Activated CD8-positive, alpha-beta memory T cell treated with anti-CD3 and anti-CD28 coated beads, Interleukin-2, amount 10 ng/mL, durations not matched to agents 7 days and 5 days (primary cell): ENCODE data around the gene PPM1E. TPM values are rescaled to one million over a fixed set of nuclear protein-coding genes. Genes with fewer than 3 reads are reported as not detected.
"Not testable (repeated sequence)": the region's sequence is repeated elsewhere in the genome, so short reads cannot be mapped to it uniquely, and the experiment has no call there.

Source experiments
- ATAC-seq: fragments of 150-1000 bp; cut with Tn5 transposase; one replicate; pipeline ENCODE4 v1.10.0; 2021; ENCODE audit warnings: moderate library complexity
- CTCF ChIA-PET: fragments of 350-600 bp; sonication (Branson Sonifier 250); formaldehyde crosslinking; loops from one replicate; lab custom pipeline; 2021; ENCODE audit warnings: antibody characterized with exemption; lab: Charles Lee
- DNase-seq: peaks from one replicate; pipeline ENCODE4 v3.0.0-alpha.2; 2020
- H3K27ac Mint-ChIP-seq: one replicate; pipeline ENCODE4 v1.8.0; 2021; ENCODE audit warnings: mild to moderate bottlenecking, mixed read lengths
- H3K27me3 Mint-ChIP-seq: one replicate; pipeline ENCODE4 v1.8.0; 2021; ENCODE audit warnings: mixed read lengths
- H3K36me3 Mint-ChIP-seq: one replicate; pipeline ENCODE4 v1.8.0; 2021; ENCODE audit warnings: mild to moderate bottlenecking, mixed read lengths
- H3K4me1 Mint-ChIP-seq: one replicate; pipeline ENCODE4 v1.8.0; 2021; ENCODE audit warnings: mixed read lengths
- H3K4me3 Mint-ChIP-seq: one replicate; pipeline ENCODE4 v1.8.0; 2021; ENCODE audit warnings: mild to moderate bottlenecking, moderate library complexity, mixed read lengths
- H3K9me3 Mint-ChIP-seq: one replicate; pipeline ENCODE4 v1.8.0; 2022; ENCODE audit warnings: low read depth, mixed read lengths
- total RNA-seq, 2 experiments: library from RNA; stranded (reverse); gene quantifications; one replicate each; pipeline ENCODE4 v1.2.3, GENCODE V29; 2021

PPM1E gene
- total RNA-seq, 2 experiments from 2014 or later, result 0.03 to 0.07 TPM

DNA sequence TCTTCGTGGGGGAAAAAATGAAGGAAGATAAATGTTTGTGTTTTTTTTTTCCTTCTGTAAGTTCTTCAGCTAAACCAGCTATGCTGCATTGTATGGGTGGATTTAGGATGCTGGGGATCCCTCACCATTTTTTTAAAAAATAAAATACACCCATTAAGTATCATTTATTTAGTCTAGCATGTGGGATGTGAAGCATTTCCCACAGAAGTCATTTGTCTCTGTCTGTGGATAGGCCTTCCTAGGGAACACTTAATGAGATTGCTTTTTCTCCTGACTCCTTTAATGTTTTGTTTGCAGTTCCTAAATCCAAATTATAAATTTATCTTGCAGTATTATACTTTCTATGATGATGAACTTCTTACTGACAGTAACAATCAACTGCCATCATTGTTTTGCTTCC, 146.7 kb downstream of the PPM1E start:
- peaks cover 21% of the 10 kb centered on the region for H3K27me3 Mint-ChIP-seq
- H3K27ac Mint-ChIP-seq, result no peak overlapping the region
- peaks cover 3% of the 10 kb centered on the region for H3K9me3 Mint-ChIP-seq
- CTCF ChIA-PET, result no interaction called here
- no peak for DNase-seq
- H3K4me3 Mint-ChIP-seq, result no peak overlapping the region
- peaks cover 1% of the 10 kb centered on the region for H3K36me3 Mint-ChIP-seq
- no peaks in the 10 kb centered on the region for H3K4me1 Mint-ChIP-seq
- ATAC-seq, result no peak

DNA sequence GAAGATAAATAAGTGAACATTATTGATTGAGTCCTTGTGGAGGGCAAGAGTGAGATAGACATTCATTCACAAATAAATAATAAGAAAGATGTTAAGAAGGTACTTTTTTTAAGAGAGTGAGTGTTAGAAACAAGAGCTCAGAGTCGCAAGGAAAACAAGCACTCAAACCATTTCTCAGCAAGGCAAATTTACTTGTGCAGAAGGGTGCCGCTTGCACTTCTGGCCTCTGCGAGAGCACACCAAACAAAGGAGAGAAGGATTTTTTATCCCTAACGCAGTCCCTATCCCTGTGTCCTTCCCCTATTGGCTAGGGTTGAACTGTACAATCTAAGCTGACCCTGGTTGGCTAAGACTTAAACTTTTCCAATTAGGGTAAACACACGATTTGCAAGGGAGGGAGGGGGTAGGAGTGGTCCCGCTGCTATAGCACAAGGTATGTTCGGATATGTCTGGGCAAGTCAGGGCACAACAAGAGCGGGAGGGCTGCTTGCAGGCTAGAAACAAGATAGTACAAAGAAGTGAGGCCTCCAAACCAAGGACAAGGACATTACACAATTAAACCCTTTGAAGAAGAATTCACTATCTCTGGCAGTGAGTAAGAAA, 156.2 kb downstream of the PPM1E start:
- CTCF ChIA-PET, result no interaction called here
- no peak overlapping the region for H3K4me3 Mint-ChIP-seq

DNA sequence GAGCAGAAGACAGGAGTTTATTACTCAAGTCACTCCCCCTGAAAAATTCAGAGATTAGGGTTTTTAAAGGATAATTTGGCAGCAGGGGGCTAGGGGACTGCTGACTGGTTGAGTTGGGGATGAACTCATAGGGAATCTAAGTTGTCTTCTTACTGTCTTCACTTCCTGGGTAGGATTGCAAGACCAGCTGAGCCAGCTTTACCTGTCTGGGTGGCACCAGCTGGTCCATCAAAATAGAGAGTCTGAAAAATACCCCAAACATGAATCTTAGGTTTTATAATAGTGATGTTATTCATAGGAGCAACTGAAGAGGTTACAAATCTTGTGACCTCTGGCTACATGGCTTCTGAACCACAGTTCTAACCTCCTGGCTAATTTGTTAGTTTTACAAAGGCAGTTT, 157.9 kb downstream of the PPM1E start:
- peaks cover 17% of the 10 kb centered on the region for H3K27me3 Mint-ChIP-seq
- CTCF ChIA-PET, result interaction anchor here (0.9 kb wide), 1 partner anchor 9 kb away, joined by 3 read pairs; no protein-coding TSS in a partner anchor

More for the DNA sequence above, 156.2 kb downstream of the PPM1E start:
- Mint-ChIP-seq H3K27ac (no peak overlapping the region), H3K4me1 (no peaks in the 10 kb centered on the region), H3K9me3 (peaks cover 7% of the 10 kb centered on the region), H3K36me3 (peaks cover 1% of the 10 kb centered on the region), H3K27me3 (peaks cover 16% of the 10 kb centered on the region)
- no peak for DNase-seq
- ATAC-seq, result no peak

DNA sequence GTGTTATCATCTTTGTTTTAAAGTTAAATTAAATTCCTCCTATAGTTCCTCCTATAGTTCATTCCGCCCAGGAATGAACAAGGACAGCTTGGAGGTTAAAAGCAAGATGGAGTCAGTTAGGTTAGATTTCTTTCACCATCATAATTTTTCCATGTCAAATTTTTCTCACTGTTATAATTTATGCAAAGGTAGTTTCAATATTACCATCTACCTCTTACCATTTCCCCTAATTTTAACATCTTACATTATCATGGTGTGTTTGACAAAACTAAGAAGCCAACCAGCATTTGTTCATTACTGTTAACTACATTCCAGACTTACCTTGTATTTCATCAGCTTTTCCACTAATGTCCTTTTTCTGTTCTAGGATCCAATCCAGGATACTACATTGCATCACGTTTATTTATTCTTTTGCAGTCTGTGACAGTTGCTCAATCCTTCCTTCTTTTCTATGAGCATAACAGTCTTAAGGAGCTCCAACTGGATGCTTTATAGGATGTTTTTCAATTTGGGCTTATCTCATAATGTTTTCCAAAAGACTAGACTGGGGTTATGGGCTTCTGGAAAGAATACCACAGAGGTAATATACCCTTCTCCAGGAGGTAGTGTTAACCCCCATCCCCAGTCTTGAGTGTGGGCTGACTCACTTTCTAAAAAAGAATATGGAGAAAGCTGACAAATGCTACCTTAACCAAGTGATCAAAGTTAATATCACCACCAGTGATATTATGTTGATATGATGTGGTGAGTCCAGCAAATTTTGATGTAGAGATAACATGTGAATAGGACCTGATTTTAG, 158.5 kb downstream of the PPM1E start:
- H3K27me3 Mint-ChIP-seq, result peaks cover 17% of the 10 kb centered on the region
- CTCF ChIA-PET, result no interaction called here
- H3K27ac Mint-ChIP-seq, result no peak overlapping the region
- no peak for ATAC-seq
- DNase-seq, result no peak
- H3K4me3 Mint-ChIP-seq, result no peak overlapping the region
- H3K36me3 Mint-ChIP-seq, result peaks cover 1% of the 10 kb centered on the region
- no peaks in the 10 kb centered on the region for H3K4me1 Mint-ChIP-seq
- H3K9me3 Mint-ChIP-seq, result peaks cover 7% of the 10 kb centered on the region

More for the DNA sequence above, 157.9 kb downstream of the PPM1E start:
- Mint-ChIP-seq H3K27ac (no peak overlapping the region), H3K9me3 (peaks cover 7% of the 10 kb centered on the region), H3K4me3 (no peak overlapping the region), H3K36me3 (peaks cover 1% of the 10 kb centered on the region), H3K4me1 (no peaks in the 10 kb centered on the region)
- no peak for ATAC-seq
- no peak for DNase-seq

DNA sequence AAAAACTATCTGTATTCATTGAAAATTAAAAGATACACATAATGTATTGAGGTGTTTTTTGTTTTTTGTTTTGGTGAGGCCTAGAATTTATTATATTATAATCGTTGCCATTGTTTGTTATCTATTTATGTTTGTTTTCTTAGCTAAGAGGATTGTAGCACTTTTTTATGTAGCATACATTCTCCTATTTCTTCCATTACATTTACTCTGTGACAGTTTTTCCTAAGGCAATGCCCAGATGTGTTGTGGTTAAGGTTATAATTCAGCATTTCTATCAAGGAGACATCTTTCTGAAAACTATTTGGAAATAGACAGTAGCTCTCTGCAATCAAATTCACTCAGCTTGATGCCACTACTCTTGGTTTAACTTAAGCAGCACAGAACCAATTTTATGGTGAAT, 161.6 kb downstream of the PPM1E start:
- DNase-seq (no peak), ATAC-seq (no peak)
- CTCF ChIA-PET, result no interaction called here
- Mint-ChIP-seq H3K36me3 (no peaks in the 10 kb centered on the region), H3K27ac (no peak overlapping the region), H3K4me3 (no peak overlapping the region), H3K9me3 (peaks cover 1% of the 10 kb centered on the region), H3K27me3 (peaks cover 24% of the 10 kb centered on the region), H3K4me1 (peaks cover 7% of the 10 kb centered on the region)

DNA sequence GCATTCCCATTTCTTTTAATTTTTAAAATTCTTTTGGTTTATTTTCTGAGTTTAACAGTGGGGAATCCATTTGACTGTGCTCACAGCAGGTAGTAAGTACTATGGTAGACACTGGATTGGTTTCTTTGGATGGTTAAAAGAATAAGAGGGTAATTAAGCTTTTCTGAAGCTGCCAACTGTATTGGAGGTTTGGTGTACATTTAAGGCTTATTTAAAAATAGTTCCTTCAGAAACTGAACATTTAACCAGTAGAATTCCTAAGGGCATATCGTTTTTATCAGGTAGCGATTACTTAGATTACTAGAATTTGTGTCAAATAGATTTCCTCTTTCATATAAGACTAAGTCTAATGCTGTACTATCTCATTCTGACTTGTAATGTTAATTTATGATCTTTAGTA, 162.4 kb downstream of the PPM1E start:
- CTCF ChIA-PET, result interaction anchor here (1.0 kb wide), 1 partner anchor 12 kb away, joined by 3 read pairs; no protein-coding TSS in a partner anchor
- no peak overlapping the region for H3K27ac Mint-ChIP-seq
- H3K4me3 Mint-ChIP-seq, result no peak overlapping the region
- no peaks in the 10 kb centered on the region for H3K9me3 Mint-ChIP-seq
- H3K36me3 Mint-ChIP-seq, result no peaks in the 10 kb centered on the region
- ATAC-seq (no peak), DNase-seq (no peak)
- peaks cover 7% of the 10 kb centered on the region for H3K4me1 Mint-ChIP-seq
- H3K27me3 Mint-ChIP-seq, result peaks cover 21% of the 10 kb centered on the region

DNA sequence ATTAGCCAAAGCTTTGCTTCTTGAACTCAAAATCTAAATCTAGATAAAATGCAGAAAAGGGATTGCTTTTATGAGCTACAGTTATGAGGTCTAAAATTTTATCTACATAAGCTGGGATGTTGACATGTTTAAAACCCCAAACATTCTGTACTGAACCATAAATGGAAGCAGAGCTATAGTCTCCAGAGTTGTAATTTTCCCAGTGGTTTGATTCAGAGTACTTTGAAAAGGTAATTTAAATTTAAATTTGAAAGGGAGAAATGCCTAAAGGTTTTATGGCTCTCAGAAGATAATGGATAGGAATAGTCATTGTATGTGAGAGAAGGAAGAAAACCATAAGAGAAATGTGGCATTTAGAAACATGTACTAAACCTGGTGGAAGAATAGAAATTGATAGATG, 163.2 kb downstream of the PPM1E start:
- no peak overlapping the region for H3K27ac Mint-ChIP-seq
- no peak overlapping the region for H3K4me3 Mint-ChIP-seq
- H3K36me3 Mint-ChIP-seq, result no peaks in the 10 kb centered on the region
- CTCF ChIA-PET, result interaction anchor here (1.0 kb wide), 1 partner anchor 11 kb away, joined by 3 read pairs; no protein-coding TSS in a partner anchor
- H3K27me3 Mint-ChIP-seq, result peaks cover 20% of the 10 kb centered on the region
- no peak for ATAC-seq
- H3K4me1 Mint-ChIP-seq, result peaks cover 7% of the 10 kb centered on the region
- H3K9me3 Mint-ChIP-seq, result no peaks in the 10 kb centered on the region
- DNase-seq, result no peak

DNA sequence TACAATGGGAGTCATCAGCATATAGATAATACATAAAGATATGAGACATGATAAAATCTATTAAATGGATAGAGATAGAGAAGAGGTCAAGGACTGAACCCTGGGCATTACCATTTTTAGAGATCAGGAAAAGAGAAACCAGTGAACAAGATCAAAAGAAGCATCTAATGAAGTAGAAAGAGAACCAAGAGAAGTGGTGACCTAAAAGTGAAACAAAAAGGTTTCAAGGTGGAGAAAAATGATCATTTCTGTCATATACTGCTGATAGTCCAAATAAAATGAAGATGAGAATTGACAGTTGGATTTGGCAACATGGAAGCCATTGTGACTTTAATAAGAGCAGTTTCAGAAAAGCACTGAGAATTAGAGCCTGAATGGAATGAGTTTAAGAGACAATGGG, 165.1 kb downstream of the PPM1E start:
- Mint-ChIP-seq H3K27me3 (peaks cover 20% of the 10 kb centered on the region), H3K9me3 (no peaks in the 10 kb centered on the region), H3K36me3 (no peaks in the 10 kb centered on the region), H3K27ac (no peak overlapping the region), H3K4me3 (no peak overlapping the region), H3K4me1 (peaks cover 7% of the 10 kb centered on the region)
- DNase-seq (no peak), ATAC-seq (no peak)
- CTCF ChIA-PET, result no interaction called here

DNA sequence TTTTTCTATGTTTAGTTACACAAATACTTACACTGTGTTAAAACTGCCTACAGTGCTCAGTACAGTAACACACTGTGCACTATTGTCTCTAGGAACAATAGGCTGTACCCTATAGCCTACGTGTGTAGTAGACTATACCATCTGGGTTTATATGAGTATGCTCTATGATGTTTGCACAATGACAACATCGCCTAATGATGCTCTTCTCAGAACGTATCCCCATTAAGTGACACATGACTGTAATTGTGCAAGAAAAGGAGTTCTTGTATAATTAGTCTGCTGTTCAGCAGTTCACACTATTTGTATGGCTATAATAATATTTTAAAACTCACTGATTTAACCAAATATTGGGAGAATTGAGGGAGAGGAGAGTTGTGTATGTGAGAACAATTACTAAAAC, 177.3 kb downstream of the PPM1E start:
- no peaks in the 10 kb centered on the region for H3K36me3 Mint-ChIP-seq
- H3K4me3 Mint-ChIP-seq, result no peak overlapping the region
- DNase-seq (no peak), ATAC-seq (no peak)
- H3K27ac Mint-ChIP-seq, result no peak overlapping the region
- no peaks in the 10 kb centered on the region for H3K9me3 Mint-ChIP-seq
- CTCF ChIA-PET, result no interaction called here
- no peaks in the 10 kb centered on the region for H3K4me1 Mint-ChIP-seq
- H3K27me3 Mint-ChIP-seq, result peaks cover 3% of the 10 kb centered on the region

DNA sequence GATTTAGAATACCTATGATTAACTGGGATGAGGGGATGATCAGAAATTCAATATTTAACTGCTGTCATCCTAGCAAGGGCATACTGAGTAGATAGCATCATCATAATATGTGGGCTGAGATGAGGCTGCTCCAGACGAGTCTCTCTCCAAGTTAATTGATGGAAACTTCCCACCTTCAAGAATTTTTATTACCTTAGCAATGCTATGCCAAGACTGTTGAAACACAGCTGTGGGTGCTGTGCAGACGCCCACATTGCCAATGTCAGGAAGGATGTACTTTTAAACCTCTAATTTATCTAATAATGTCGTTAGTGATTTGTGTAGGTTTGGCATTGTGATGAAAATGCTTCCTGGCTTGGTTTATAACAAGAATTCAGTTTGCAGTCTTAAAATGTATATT, 180.6 kb downstream of the PPM1E start:
- no peaks in the 10 kb centered on the region for H3K9me3 Mint-ChIP-seq
- no peaks in the 10 kb centered on the region for H3K36me3 Mint-ChIP-seq
- H3K4me3 Mint-ChIP-seq, result no peak overlapping the region
- no peaks in the 10 kb centered on the region for H3K4me1 Mint-ChIP-seq
- H3K27me3 Mint-ChIP-seq, result peaks cover 7% of the 10 kb centered on the region
- no peak for ATAC-seq
- no peak for DNase-seq
- CTCF ChIA-PET, result no interaction called here
- H3K27ac Mint-ChIP-seq, result no peak overlapping the region

DNA sequence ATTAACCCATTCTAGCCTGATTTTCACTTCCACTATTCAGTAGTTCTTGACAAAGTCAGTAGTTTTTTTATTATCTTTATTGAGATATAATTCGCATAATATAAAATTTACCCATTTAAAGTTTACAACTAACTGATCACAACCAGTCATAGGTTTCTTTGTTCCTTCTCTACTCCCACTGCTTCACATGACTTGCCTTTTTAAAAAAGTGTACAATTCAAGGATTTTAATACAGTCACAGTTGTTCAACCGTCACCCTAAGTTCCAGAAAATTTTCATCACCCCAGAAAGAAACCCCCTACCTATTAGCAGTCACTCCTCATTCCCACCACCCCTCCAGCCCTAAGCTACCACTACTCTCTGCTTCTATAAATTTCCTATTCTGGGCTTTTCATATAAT, 188.5 kb downstream of the PPM1E start:
- peaks cover 5% of the 10 kb centered on the region for H3K9me3 Mint-ChIP-seq
- peaks cover 21% of the 10 kb centered on the region for H3K27me3 Mint-ChIP-seq
- H3K27ac Mint-ChIP-seq, result no peak overlapping the region
- ATAC-seq, result no peak
- no peaks in the 10 kb centered on the region for H3K4me1 Mint-ChIP-seq
- DNase-seq, result no peak
- peaks cover 5% of the 10 kb centered on the region for H3K36me3 Mint-ChIP-seq
- no peak overlapping the region for H3K4me3 Mint-ChIP-seq
- CTCF ChIA-PET, result interaction anchor here (0.7 kb wide), 1 partner anchor 62 kb away, joined by 3 read pairs; no protein-coding TSS in a partner anchor

DNA sequence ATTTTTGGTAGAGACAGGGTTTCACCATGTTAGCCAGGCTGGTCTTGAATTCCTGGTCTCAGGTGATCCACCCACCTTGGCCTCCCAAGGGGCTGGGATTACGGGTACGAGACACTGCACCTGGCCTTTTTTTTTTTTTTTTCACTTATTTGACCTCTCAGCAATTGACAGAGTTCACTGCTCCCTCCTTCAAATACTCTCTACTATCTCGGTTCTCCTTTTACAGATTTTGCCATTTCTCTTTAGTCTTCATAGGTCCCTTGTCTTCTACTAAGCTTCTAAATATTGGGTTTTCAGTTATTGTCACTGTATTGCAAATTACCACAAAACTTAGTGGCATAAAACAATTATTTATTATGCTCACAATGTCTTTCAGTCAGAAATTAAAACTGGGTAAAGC, 191.8 kb downstream of the PPM1E start:
- Mint-ChIP-seq H3K9me3 (peaks cover 23% of the 10 kb centered on the region), H3K27ac (no peak overlapping the region), H3K36me3 (peaks cover 12% of the 10 kb centered on the region), H3K27me3 (peaks cover 15% of the 10 kb centered on the region), H3K4me3 (no peak overlapping the region), H3K4me1 (no peaks in the 10 kb centered on the region)
- ATAC-seq, result no peak
- DNase-seq, result no peak
- CTCF ChIA-PET, result no interaction called here

DNA sequence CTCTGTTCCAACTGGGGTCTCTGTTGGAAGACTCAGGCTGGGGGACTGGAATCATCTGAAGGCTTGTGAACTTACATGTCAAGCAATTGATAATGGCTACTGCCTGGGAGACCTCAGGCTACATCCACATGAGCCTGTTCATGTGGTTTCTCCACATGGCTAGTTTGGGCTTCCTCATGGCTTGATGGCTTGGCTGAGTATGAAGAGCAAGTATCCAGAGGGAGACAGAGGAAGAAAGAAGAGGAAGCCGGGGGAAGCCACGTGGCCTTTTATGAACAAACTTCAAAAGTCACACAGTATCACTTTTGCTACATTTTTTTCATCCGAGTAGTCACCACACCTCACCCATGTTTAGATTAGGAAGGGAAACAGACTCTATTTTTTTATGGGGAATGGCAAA, 192.2 kb downstream of the PPM1E start:
- Mint-ChIP-seq H3K27ac (no peak overlapping the region), H3K4me1 (no peaks in the 10 kb centered on the region), H3K4me3 (no peak overlapping the region), H3K27me3 (peaks cover 15% of the 10 kb centered on the region), H3K9me3 (peaks cover 23% of the 10 kb centered on the region), H3K36me3 (peaks cover 12% of the 10 kb centered on the region)
- CTCF ChIA-PET, result no interaction called here
- ATAC-seq (no peak), DNase-seq (no peak)

DNA sequence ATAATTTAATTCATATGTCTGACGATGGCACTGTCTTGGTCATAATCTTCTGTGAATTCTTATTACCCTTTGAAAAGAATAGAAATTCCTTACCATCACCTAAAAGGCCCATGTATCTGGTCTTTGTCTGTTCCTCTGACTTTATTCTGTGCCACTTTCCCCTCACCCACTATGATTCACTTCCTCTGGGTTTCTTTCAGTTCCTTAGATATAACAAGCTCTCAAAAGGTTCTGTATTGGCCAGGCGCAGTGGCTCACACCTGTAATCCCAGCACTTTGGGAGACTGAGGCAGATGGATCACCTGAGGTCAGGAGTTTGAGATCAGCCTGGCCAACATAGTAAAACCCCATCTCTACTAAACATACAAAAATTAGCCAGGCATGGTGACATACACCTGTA, 198.7 kb downstream of the PPM1E start:
- ATAC-seq, DNase-seq, CTCF ChIA-PET, H3K27me3 Mint-ChIP-seq, H3K4me3 Mint-ChIP-seq, H3K27ac Mint-ChIP-seq: not testable (repeated sequence)
- Mint-ChIP-seq H3K4me1 (peaks cover 10% of the 10 kb centered on the region), H3K36me3 (peaks cover 11% of the 10 kb centered on the region), H3K9me3 (peaks cover 16% of the 10 kb centered on the region)
